Left lung (tissue), 10 donors: ENCODE measurements around the gene EXTL1. TPM values are rescaled to one million over a fixed set of nuclear protein-coding genes. Genes with fewer than 3 reads are reported as not detected.
A peak's percentile ranks its signal among the peaks of the same experiment; 100 is the strongest.

ENCODE experiments used
- ATAC-seq: fragments of 200-7000 bp; cut with Tn5 transposase; one replicate; pipeline ENCODE4 v1.9.1; 2020; ENCODE audit warnings: moderate library complexity
- DNase-seq, 4 donors: peaks; one replicate each; pipeline ENCODE4 v3.0.0-alpha.2; 2013 to 2020
- H3K27ac ChIP-seq, 2 donors: fragments of 200-600 bp; sonication (generic) in 1 of 2; one replicate each; pipeline versions ENCODE4 v1.5.0 to v1.8.0; 2020 to 2021
- H3K27me3 ChIP-seq, 2 donors: fragments of 200-600 bp; sonication (generic) in 1 of 2; one replicate each; pipeline versions ENCODE4 v1.5.0 to v1.8.0; 2020 to 2021
- H3K36me3 ChIP-seq, 2 donors: fragments of 200-600 bp; sonication (generic) in 1 of 2; one replicate each; pipeline versions ENCODE4 v1.5.0 to v1.8.0; 2020 to 2021
- H3K4me1 ChIP-seq, 2 donors: fragments of 200-600 bp; one replicate each; pipeline ENCODE4 v1.8.0; 2021
- H3K4me3 ChIP-seq, 2 donors: fragments of 200-600 bp; sonication (generic) in 1 of 2; one replicate each; pipeline versions ENCODE4 v1.5.0 to v1.8.0; 2020 to 2021; ENCODE audit warnings: mild to moderate bottlenecking in 1 of 2
- H3K9me3 ChIP-seq, 2 donors: fragments of 200-600 bp; sonication (generic) in 1 of 2; one replicate each; pipeline versions ENCODE4 v1.5.0 to v1.8.0; 2020 to 2021
- CTCF ChIP-seq, 2 donors: fragments of 200-600 bp; sonication (generic) in 1 of 2; IDR thresholded peaks; one replicate each; pipeline versions ENCODE4 v1.5.0 to v1.8.0; 2021; ENCODE audit warnings: antibody characterized with exemption in 2 of 2
- intact Hi-C, 2 donors: fragments of 100-400 bp; cut with DNase I; formaldehyde crosslinking; loops; one replicate each; pipeline versions ENCODE4 v1.11.2 to v1.14.2; 2022
- polyA plus RNA-seq, 6 donors: library from polyadenylated mRNA; unstranded; fragments of 120-200 nt; gene quantifications; one replicate each; pipeline ENCODE4 v1.2.1, GENCODE V29; 2013; ENCODE audit not compliant: insufficient read length in 6 of 6
- total RNA-seq, 2 donors: library from RNA; stranded (reverse); fragmentation: NEBNext Ultra II Directional; extraction: Animal tissue kit (Norgen Biotek cat#: 25700); gene quantifications; one replicate each; pipeline ENCODE4 v1.2.1, GENCODE V29; 2021
- donor health status: DM: no; HTN: yes; CAD: no.
- donor health status: DM: no; HTN: no; CAD: no.

Gene EXTL1
- total and polyA plus RNA-seq, 8 donors: 0.13 to 1.0 (median 0.79) TPM

DNA sequence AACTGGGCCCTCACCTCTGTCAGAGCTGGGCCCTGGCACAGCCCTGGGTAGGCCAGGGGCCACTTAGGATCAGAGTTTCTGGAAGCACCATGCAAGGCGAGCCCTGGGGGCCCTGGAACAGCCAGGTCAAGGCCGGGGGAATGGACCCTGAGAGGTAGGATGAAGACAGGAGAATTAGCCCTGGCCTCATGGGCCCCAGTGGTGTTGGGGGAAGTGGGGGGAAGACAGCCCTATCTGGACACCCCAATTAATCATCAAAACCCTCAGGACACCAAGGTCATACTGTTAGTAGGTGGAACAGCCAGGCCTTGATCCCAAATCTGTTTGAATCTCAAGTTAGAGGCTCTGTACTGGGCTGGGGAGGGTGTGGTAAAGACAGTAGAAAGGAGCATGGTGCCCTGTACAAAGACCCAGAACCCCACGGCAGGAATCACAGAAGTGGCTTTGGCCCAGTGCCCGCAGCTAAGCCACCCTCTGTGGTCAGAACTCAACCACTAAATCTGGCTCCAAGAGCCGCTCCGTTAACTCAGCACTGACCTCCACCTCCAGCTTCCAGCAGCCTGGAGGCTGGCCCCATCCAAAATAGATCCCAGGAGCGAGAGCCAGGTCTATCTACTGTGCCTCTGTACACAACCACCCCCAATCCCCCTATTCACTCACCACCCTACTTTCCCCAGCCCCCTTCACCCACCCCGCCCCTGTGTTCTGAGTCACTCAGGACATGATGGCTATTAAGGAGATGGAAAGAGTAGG, 59.9 kb downstream of the EXTL1 start:
- no peaks in the 10 kb centered on the region for H3K9me3 ChIP-seq
- H3K27ac ChIP-seq: no peak overlapping the region
- no peaks in the 10 kb centered on the region for H3K4me1 ChIP-seq
- no peak overlapping the region for H3K4me3 ChIP-seq
- ATAC-seq (no peak), DNase-seq (no peak)
- intact Hi-C loops: no loop called here
- no peaks in the 10 kb centered on the region for H3K36me3 ChIP-seq
- peaks cover 0 to 10% of the 10 kb centered on the region in 2 donors for H3K27me3 ChIP-seq
- no peak for TF ChIP-seq CTCF (IDR thresholded peaks at IDR 0.05)

DNA sequence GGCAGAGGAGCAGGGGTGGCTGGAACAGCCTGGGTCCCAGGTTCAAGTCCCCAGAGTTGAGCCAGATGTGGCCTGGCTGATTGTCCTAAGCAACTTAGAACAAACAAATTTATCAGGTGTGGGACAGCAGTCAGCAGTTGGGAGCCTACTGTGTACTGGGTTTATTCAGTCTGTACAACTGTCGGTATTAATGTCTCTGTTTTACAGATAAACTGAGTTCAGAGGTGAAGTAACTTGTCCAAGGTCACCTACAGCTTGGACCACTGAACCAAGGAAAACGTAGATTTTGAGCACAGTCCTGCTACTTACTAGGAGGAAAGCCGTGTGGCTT, 60.4 kb downstream of the EXTL1 start:
- intact Hi-C loops: no loop called here
- H3K4me1 ChIP-seq: no peaks in the 10 kb centered on the region
- TF ChIP-seq CTCF (IDR thresholded peaks at IDR 0.05): no peak
- no peak overlapping the region for H3K4me3 ChIP-seq
- peaks cover 0 to 9% of the 10 kb centered on the region in 2 donors for H3K27me3 ChIP-seq
- H3K36me3 ChIP-seq: no peaks in the 10 kb centered on the region
- no peak for ATAC-seq
- no peak overlapping the region for H3K27ac ChIP-seq
- no peaks in the 10 kb centered on the region for H3K9me3 ChIP-seq
- DNase-seq: no peak

GRCh38 chr1:26083208-26083607, 61.6 kb downstream of the EXTL1 start:
- Histone ChIP-seq H3K9me3 (no peaks in the 10 kb centered on the region), H3K27ac (no peak overlapping the region), H3K4me3 (no peak overlapping the region), H3K36me3 (no peaks in the 10 kb centered on the region), H3K27me3 (peaks cover 0 to 9% of the 10 kb centered on the region in 2 donors), H3K4me1 (no peaks in the 10 kb centered on the region)
- intact Hi-C loops: no loop called here
- no peak for ATAC-seq
- TF ChIP-seq CTCF (IDR thresholded peaks at IDR 0.05): no peak
- DNase-seq: no peak

DNA sequence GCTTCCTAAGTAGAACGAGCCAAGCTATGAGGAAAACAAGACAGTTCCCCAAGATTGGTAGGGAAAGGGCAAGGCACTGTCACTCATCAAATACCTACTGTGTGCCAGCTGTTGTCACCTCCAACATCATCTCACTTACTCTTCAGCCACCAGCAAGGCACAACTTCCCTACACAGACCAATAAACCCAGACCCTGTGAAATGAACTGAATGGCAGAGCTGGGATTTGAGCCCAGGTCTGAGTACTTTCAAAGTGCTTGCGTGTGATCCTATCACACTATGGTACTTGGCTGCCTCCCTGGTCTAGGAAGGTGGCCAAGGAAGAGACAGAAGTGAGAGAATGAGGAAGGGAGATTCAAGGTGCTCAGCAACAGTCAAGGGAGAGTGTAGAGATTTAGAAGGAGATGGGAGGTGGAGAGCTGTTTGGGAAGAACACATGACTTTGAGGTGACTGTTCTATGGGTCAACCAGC, 62.6 kb downstream of the EXTL1 start:
- no peak overlapping the region for H3K4me3 ChIP-seq
- H3K9me3 ChIP-seq: no peaks in the 10 kb centered on the region
- DNase-seq (no peak), ATAC-seq (peak; percentile 64)
- peaks cover 0 to 9% of the 10 kb centered on the region in 2 donors for H3K27me3 ChIP-seq
- intact Hi-C loops: no loop called here
- no peaks in the 10 kb centered on the region for H3K36me3 ChIP-seq
- H3K4me1 ChIP-seq: no peaks in the 10 kb centered on the region
- no peak overlapping the region for H3K27ac ChIP-seq
- no peak for TF ChIP-seq CTCF (IDR thresholded peaks at IDR 0.05)

GRCh38 chr1:26084844-26085243, 63.3 kb downstream of the EXTL1 start:
- ATAC-seq (no peak), DNase-seq (no peak)
- Histone ChIP-seq H3K4me3 (no peak overlapping the region), H3K4me1 (no peaks in the 10 kb centered on the region), H3K27ac (no peak overlapping the region), H3K9me3 (no peaks in the 10 kb centered on the region), H3K36me3 (no peaks in the 10 kb centered on the region), H3K27me3 (peaks cover 0 to 10% of the 10 kb centered on the region in 2 donors)
- TF ChIP-seq CTCF (IDR thresholded peaks at IDR 0.05): no peak
- intact Hi-C loops: no loop called here

Other genes starting within 250 kb of the EXTL1 start
- 10 to 100 TPM; 86.2 to 94.7 TPM for gene SELENON, start 221.6 kb upstream of the EXTL1 start, total RNA-seq
- gene SELENON, start 221.6 kb upstream of the EXTL1 start, polyA plus RNA-seq: 100 to 1,000 TPM in 3 of 6 donors, 10 to 100 TPM in 3; 85.2 to 107 (median 99.1) TPM
- gene MTFR1L, start 201.8 kb upstream of the EXTL1 start, total RNA-seq: 10 to 100 TPM; 44.5 to 45.0 TPM
- gene MTFR1L, start 201.8 kb upstream of the EXTL1 start, polyA plus RNA-seq: 10 to 100 TPM; 68.6 to 88.4 (median 80.0) TPM
- 1 to 10 TPM in 1 of 2 donors, under 1 TPM in 1; 0.97 to 1.2 TPM for gene AUNIP, start 162.3 kb upstream of the EXTL1 start, total RNA-seq
- 1 to 10 TPM; 1.8 to 3.1 (median 2.7) TPM for gene AUNIP, start 162.3 kb upstream of the EXTL1 start, polyA plus RNA-seq
- 10 to 100 TPM; 11.3 to 15.9 TPM for gene PAQR7, start 146.1 kb upstream of the EXTL1 start, total RNA-seq
- 10 to 100 TPM; 16.3 to 20.2 (median 18.8) TPM for gene PAQR7, start 146.1 kb upstream of the EXTL1 start, polyA plus RNA-seq
- 100 to 1,000 TPM in 1 of 2 donors, 10 to 100 TPM in 1; 50.7 to 126 TPM for gene STMN1, start 115.4 kb upstream of the EXTL1 start, total RNA-seq
- gene STMN1, start 115.4 kb upstream of the EXTL1 start, polyA plus RNA-seq: 1,000 to 10,000 TPM in 3 of 6 donors, 100 to 1,000 TPM in 3; 824 to 1,392 (median 1,010) TPM
- 10 to 100 TPM; 13.6 to 25.2 TPM for gene PAFAH2, start 23.7 kb upstream of the EXTL1 start, total RNA-seq
- 10 to 100 TPM; 11.7 to 17.5 (median 12.9) TPM for gene PAFAH2, start 23.7 kb upstream of the EXTL1 start, polyA plus RNA-seq
- gene SLC30A2, start 24.3 kb downstream of the EXTL1 start, total RNA-seq: under 1 TPM in 1 of 2 donors, not detected in 1; 0.15 TPM
- gene SLC30A2, start 24.3 kb downstream of the EXTL1 start, polyA plus RNA-seq: under 1 TPM; 0.14 to 0.29 (median 0.27) TPM
- gene TRIM63, start 45.9 kb downstream of the EXTL1 start, total RNA-seq: under 1 TPM; 0.15 to 0.26 TPM
- gene TRIM63, start 45.9 kb downstream of the EXTL1 start, polyA plus RNA-seq: 1 to 10 TPM in 2 of 6 donors, under 1 TPM in 1, not detected in 3; 0.29 to 1.8 (median 1.2) TPM
- 10 to 100 TPM in 1 of 2 donors, 1 to 10 TPM in 1; 7.0 to 12.7 TPM for gene PDIK1L, start 90.0 kb downstream of the EXTL1 start, total RNA-seq
- 10 to 100 TPM; 20.6 to 26.0 (median 23.2) TPM for gene PDIK1L, start 90.0 kb downstream of the EXTL1 start, polyA plus RNA-seq
- gene FAM110D, start 137.3 kb downstream of the EXTL1 start, total RNA-seq: 1 to 10 TPM; 2.3 to 5.1 TPM
- gene FAM110D, start 137.3 kb downstream of the EXTL1 start, polyA plus RNA-seq: 1 to 10 TPM; 1.0 to 2.2 (median 1.4) TPM
- gene C1orf232, start 147.2 kb downstream of the EXTL1 start, total RNA-seq: not detected
- gene C1orf232, start 147.2 kb downstream of the EXTL1 start, polyA plus RNA-seq: not detected
- gene ZNF593, start 148.1 kb downstream of the EXTL1 start, total RNA-seq: 10 to 100 TPM; 23.2 to 32.2 TPM
- gene ZNF593, start 148.1 kb downstream of the EXTL1 start, polyA plus RNA-seq: 10 to 100 TPM in 5 of 6 donors, 1 to 10 TPM in 1; 8.7 to 18.1 (median 13.7) TPM
- gene ZNF593OS, start 150.1 kb downstream of the EXTL1 start, total RNA-seq: not detected
- gene ZNF593OS, start 150.1 kb downstream of the EXTL1 start, polyA plus RNA-seq: 1 to 10 TPM; 1.0 to 3.2 (median 1.2) TPM
- 10 to 100 TPM; 17.2 to 32.9 TPM for gene CNKSR1, start 155.7 kb downstream of the EXTL1 start, total RNA-seq
- gene CNKSR1, start 155.7 kb downstream of the EXTL1 start, polyA plus RNA-seq: 10 to 100 TPM; 15.8 to 25.5 (median 22.5) TPM
- not detected for gene CATSPER4, start 168.8 kb downstream of the EXTL1 start, total RNA-seq
- gene CATSPER4, start 168.8 kb downstream of the EXTL1 start, polyA plus RNA-seq: under 1 TPM in 2 of 6 donors, not detected in 4; 0.11 to 0.13 TPM
- 10 to 100 TPM; 12.1 to 13.6 TPM for gene CEP85, start 212.4 kb downstream of the EXTL1 start, total RNA-seq
- gene CEP85, start 212.4 kb downstream of the EXTL1 start, polyA plus RNA-seq: 10 to 100 TPM; 20.8 to 24.8 (median 21.7) TPM